Activated T-helper 2 cell treated with anti-CD3 and anti-CD28 coated beads, Interferon-gamma antibody, Interleukin-2, Interleukin-4, amounts not matched to agents 10 μg/mL and 5 μg/mL and 100 μg/mL, durations not matched to agents 14 hours and 24 hours and 36 hours (primary cell): ENCODE measurements around the gene CALHM3. TPM values are rescaled to one million over a fixed set of nuclear protein-coding genes. Genes with fewer than 3 reads are reported as not detected.

Experiments used
- DNase-seq: peaks from one replicate; pipeline ENCODE4 v3.0.0; 2021; ENCODE audit warnings: low spot score
- H3K27ac Mint-ChIP-seq: one replicate; pipeline ENCODE4 v1.8.0; 2021; ENCODE audit warnings: mixed read lengths
- H3K27me3 Mint-ChIP-seq: one replicate; pipeline ENCODE4 v1.8.0; 2021; ENCODE audit warnings: low read depth, mixed read lengths
- H3K36me3 Mint-ChIP-seq: one replicate; pipeline ENCODE4 v1.8.0; 2021; ENCODE audit warnings: low read depth, mixed read lengths
- H3K4me1 Mint-ChIP-seq: one replicate; pipeline ENCODE4 v1.8.0; 2021; ENCODE audit warnings: low read depth, mixed read lengths
- H3K4me3 Mint-ChIP-seq: one replicate; pipeline ENCODE4 v1.8.0; 2021; ENCODE audit warnings: low read depth, mild to moderate bottlenecking, moderate library complexity, mixed read lengths
- H3K9me3 Mint-ChIP-seq: one replicate; pipeline ENCODE4 v1.8.0; 2021; ENCODE audit warnings: mixed read lengths
- intact Hi-C: fragments of 100-400 bp; cut with micrococcal nuclease; formaldehyde crosslinking; loops from one replicate; pipeline ENCODE4 v1.15.1; 2023
- total RNA-seq: library from RNA; stranded (reverse); gene quantifications from 2 replicates; pipeline ENCODE4 v1.2.3, GENCODE V29; 2022

The CALHM3 gene
- total RNA-seq, 1 donor from 2014 or later, result not detected

- Mint-ChIP-seq H3K36me3 (peaks cover 90% of the 10 kb centered on the region), H3K27me3 (no peaks in the 10 kb centered on the region), H3K4me3 (no peak overlapping the region), H3K27ac (no peak overlapping the region), H3K9me3 (no peaks in the 10 kb centered on the region), H3K4me1 (peaks cover 31% of the 10 kb centered on the region)
- intact Hi-C loops, result no loop called here
- no peak for DNase-seq
Observed at GRCh38 chr10:103433858-103434257, 45.2 kb downstream of the CALHM3 start.

DNA sequence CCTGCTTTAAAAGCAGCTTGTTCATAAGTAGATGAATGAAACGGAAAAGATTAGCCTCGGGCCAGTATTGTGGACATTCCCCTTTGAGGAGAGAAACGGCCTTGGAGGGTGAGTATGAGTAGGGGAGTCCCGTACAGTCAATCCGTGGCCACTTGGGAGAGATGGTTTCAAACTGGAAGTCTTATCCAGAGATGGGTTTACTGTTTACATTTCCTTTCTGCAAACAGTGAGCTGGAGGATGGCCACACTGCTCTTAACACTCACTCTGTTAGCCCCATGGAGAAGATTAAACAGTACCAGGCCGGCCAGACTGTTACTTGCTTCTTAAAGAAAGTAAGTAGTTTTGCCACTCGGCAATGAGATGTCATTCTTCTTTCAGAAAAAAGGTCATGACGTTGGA lies 47.1 kb downstream of the CALHM3 start:
- H3K4me3 Mint-ChIP-seq, result no peak overlapping the region
- intact Hi-C loops, result no loop called here
- no peak overlapping the region for H3K27ac Mint-ChIP-seq
- peaks cover 41% of the 10 kb centered on the region for H3K4me1 Mint-ChIP-seq
- peaks cover 93% of the 10 kb centered on the region for H3K36me3 Mint-ChIP-seq
- H3K27me3 Mint-ChIP-seq, result no peaks in the 10 kb centered on the region
- DNase-seq, result no peak
- H3K9me3 Mint-ChIP-seq, result no peaks in the 10 kb centered on the region

DNA sequence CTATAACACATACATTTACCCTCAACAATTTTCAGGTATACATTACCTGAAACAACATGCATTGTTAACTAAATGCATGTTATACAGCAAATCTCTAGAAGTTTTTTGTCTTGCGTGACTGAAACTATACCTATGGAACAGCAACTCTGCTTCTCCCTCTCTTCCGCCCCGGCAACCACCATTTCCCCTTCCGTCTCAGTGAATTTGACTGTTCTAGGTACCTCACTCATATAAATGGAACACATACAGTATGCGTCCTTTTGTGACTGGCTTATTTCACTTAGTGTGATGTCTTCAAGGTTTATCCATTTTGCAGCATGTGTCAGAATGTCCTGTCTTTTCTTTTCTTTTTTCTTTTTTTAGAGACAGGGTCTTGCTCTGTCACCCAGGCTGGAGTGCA lies 49.4 kb downstream of the CALHM3 start:
- H3K36me3 Mint-ChIP-seq, result peaks cover 94% of the 10 kb centered on the region
- H3K27ac Mint-ChIP-seq, result peak overlapping the region; percentile 78
- no peaks in the 10 kb centered on the region for H3K9me3 Mint-ChIP-seq
- peak overlapping the region; percentile 35 for H3K4me3 Mint-ChIP-seq
- intact Hi-C loops, result no loop called here
- DNase-seq, result peak; percentile 19
- H3K4me1 Mint-ChIP-seq, result peaks cover 43% of the 10 kb centered on the region
- no peaks in the 10 kb centered on the region for H3K27me3 Mint-ChIP-seq

GRCh38 chr10:103428989-103429643 lies 49.9 kb downstream of the CALHM3 start:
- intact Hi-C loops, result no loop called here
- no peak for DNase-seq
- Mint-ChIP-seq H3K9me3 (no peaks in the 10 kb centered on the region), H3K4me3 (no peak overlapping the region), H3K36me3 (peaks cover 95% of the 10 kb centered on the region), H3K27ac (peak overlapping the region; percentile 66), H3K4me1 (peaks cover 43% of the 10 kb centered on the region), H3K27me3 (no peaks in the 10 kb centered on the region)

DNA sequence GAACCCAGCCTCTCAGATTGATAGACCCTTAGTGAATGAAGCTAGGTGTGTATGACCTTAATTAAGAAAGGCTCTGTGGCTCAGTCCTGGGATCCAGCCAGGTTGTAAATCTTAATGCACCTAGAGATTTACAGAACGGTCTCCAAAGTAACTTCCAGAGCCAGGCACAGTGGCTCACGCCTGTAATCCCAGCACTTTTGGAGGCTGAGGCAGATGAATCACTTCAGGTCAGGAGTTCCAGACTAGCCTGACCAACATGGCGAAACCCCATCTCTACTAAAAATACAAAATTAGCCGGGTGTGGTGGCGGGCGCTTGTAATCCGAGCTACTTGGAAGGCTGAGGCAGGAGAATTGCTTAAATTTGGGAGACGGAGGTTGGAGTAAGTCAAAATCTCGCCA lies 51.2 kb downstream of the CALHM3 start:
- H3K27ac Mint-ChIP-seq, result no peak overlapping the region

GRCh38 chr10:103423748-103424147 lies 55.3 kb downstream of the CALHM3 start:
- Mint-ChIP-seq H3K36me3 (peaks cover 92% of the 10 kb centered on the region), H3K27ac (no peak overlapping the region), H3K4me1 (peaks cover 10% of the 10 kb centered on the region), H3K9me3 (no peaks in the 10 kb centered on the region), H3K27me3 (no peaks in the 10 kb centered on the region), H3K4me3 (no peak overlapping the region)
- no peak for DNase-seq
- intact Hi-C loops, result no loop called here

More for the DNA sequence above, 51.2 kb downstream of the CALHM3 start:
- intact Hi-C loops, result no loop called here
- Mint-ChIP-seq H3K27me3 (no peaks in the 10 kb centered on the region), H3K4me3 (no peak overlapping the region), H3K9me3 (no peaks in the 10 kb centered on the region), H3K4me1 (peaks cover 43% of the 10 kb centered on the region), H3K36me3 (peaks cover 97% of the 10 kb centered on the region)
- no peak for DNase-seq

Other genes with a start within 250 kb of the CALHM3 start
- not detected in 2 replicates for gene RPEL1, start 233.4 kb downstream of the CALHM3 start, total RNA-seq
- gene INA, start 202.1 kb downstream of the CALHM3 start, total RNA-seq, result 0.78 and 0.87 TPM in 2 replicates
- gene PCGF6, start 128.1 kb downstream of the CALHM3 start, total RNA-seq, result 16.8 and 17.7 TPM in 2 replicates
- gene TAF5, start 111.3 kb downstream of the CALHM3 start, total RNA-seq, result 9.5 and 10.7 TPM in 2 replicates
- gene ATP5MK, start 82.8 kb downstream of the CALHM3 start, total RNA-seq, result 476 and 483 TPM in 2 replicates
- gene PDCD11, start 82.6 kb downstream of the CALHM3 start, total RNA-seq, result 79.4 and 81.6 TPM in 2 replicates
- gene CALHM2, start 26.9 kb downstream of the CALHM3 start, total RNA-seq, result 20.3 and 21.1 TPM in 2 replicates
- gene CALHM1, start 20.3 kb downstream of the CALHM3 start, total RNA-seq, result 0.09 TPM in 1 of 2 replicates, not detected in the other
- 1.7 and 2.2 TPM in 2 replicates for gene NEURL1, start 14.5 kb upstream of the CALHM3 start, total RNA-seq